Muscle of leg (tissue), 11 donors: Measurements from ENCODE around the gene XPO1. TPM values are rescaled to one million over a fixed set of nuclear protein-coding genes. Genes with fewer than 3 reads are reported as not detected.

ENCODE experiments used
- DNase-seq: peaks from one replicate; pipeline ENCODE4 v3.0.0; 2013
- H3K27ac ChIP-seq: one replicate; pipeline ENCODE4 v1.5.1; 2013; ENCODE audit warnings: mild to moderate bottlenecking, low read length, control low read depth
- H3K27me3 ChIP-seq: one replicate; pipeline ENCODE4 v1.6.1; 2013; ENCODE audit warnings: low read length; ENCODE audit not compliant: control insufficient read depth, insufficient read depth
- H3K36me3 ChIP-seq: one replicate; pipeline ENCODE4 v1.6.1; 2013; ENCODE audit warnings: low read length; ENCODE audit not compliant: control insufficient read depth, insufficient read depth
- H3K4me1 ChIP-seq: one replicate; pipeline ENCODE4 v1.6.1; 2013; ENCODE audit warnings: low read length; ENCODE audit not compliant: control insufficient read depth, insufficient read depth
- H3K4me3 ChIP-seq: one replicate; pipeline ENCODE4 v1.5.1; 2013; ENCODE audit warnings: low read length, control low read depth
- H3K9me3 ChIP-seq: replicated peaks from 2 replicates; pipeline ENCODE4 v1.6.1; 2013; ENCODE audit warnings: low read depth, low read length; ENCODE audit not compliant: control insufficient read depth
- WGBS: methylation state at CpG from one replicate; pipeline ENCODE4 v1.1.5; 2013; ENCODE audit warnings: missing lambda C conversion rate; ENCODE audit not compliant: insufficient coverage; 5-methylcytosine and 5-hydroxymethylcytosine counted together
- polyA plus RNA-seq, 8 donors: library from polyadenylated mRNA; unstranded; fragments of 120-200 nt; gene quantifications; one replicate each; pipeline versions ENCODE4 v1.2.1 to v1.2.3, GENCODE V29; 2013; ENCODE audit warnings: inconsistent platforms in 1 of 8, low replicate concordance in 1 of 8; ENCODE audit not compliant: insufficient read length in 8 of 8, insufficient read depth in 1 of 8
- total RNA-seq: library from RNA; stranded (reverse); fragments of 120-200 nt; gene quantifications from one replicate; pipeline ENCODE4 v1.2.4, GENCODE V29; 2013

The XPO1 gene
- total and polyA plus RNA-seq, 9 donors = 122 to 183 (median 132) TPM

GRCh38 chr2:61438670-61439069 lies 99.5 kb downstream of the XPO1 start:
- Histone ChIP-seq H3K4me3 (no peak overlapping the region), H3K9me3 (peaks cover 15% of the 10 kb centered on the region), H3K27ac (no peak overlapping the region), H3K27me3 (no peaks in the 10 kb centered on the region), H3K36me3 (no peaks in the 10 kb centered on the region), H3K4me1 (peaks cover under 1% of the 10 kb centered on the region)
- DNase-seq = no peak

- DNase-seq = no peak
- H3K9me3 ChIP-seq = peaks cover 15% of the 10 kb centered on the region
- H3K4me3 ChIP-seq = no peak overlapping the region
- peaks cover 2% of the 10 kb centered on the region for H3K4me1 ChIP-seq
- no peaks in the 10 kb centered on the region for H3K36me3 ChIP-seq
- 90% methylated on average over 2 of the region's 4 CpGs for WGBS
- H3K27ac ChIP-seq = no peak overlapping the region
- H3K27me3 ChIP-seq = no peaks in the 10 kb centered on the region
Observed at GRCh38 chr2:61437170-61437569, 101.0 kb downstream of the XPO1 start.

- no peak overlapping the region for H3K27ac ChIP-seq
- peaks cover 15% of the 10 kb centered on the region for H3K9me3 ChIP-seq
- WGBS = no CpG with 5 or more reads among the region's 2 CpGs
- H3K4me1 ChIP-seq = peaks cover 2% of the 10 kb centered on the region
- no peak overlapping the region for H3K4me3 ChIP-seq
- no peaks in the 10 kb centered on the region for H3K36me3 ChIP-seq
- no peaks in the 10 kb centered on the region for H3K27me3 ChIP-seq
- no peak for DNase-seq
Observed at GRCh38 chr2:61436092-61436491, 102.1 kb downstream of the XPO1 start.

GRCh38 chr2:61435291-61435690 lies 102.9 kb downstream of the XPO1 start:
- DNase-seq = no peak
- Histone ChIP-seq H3K36me3 (no peaks in the 10 kb centered on the region), H3K4me1 (peaks cover 2% of the 10 kb centered on the region), H3K27me3 (no peaks in the 10 kb centered on the region), H3K4me3 (no peak overlapping the region), H3K9me3 (peaks cover 15% of the 10 kb centered on the region), H3K27ac (no peak overlapping the region)
- whole genome bisulfite sequencing = no CpG with 5 or more reads among the region's 1 CpG

- DNase-seq = no peak
- Histone ChIP-seq H3K4me1 (peaks cover 2% of the 10 kb centered on the region), H3K4me3 (no peak overlapping the region), H3K36me3 (no peaks in the 10 kb centered on the region), H3K27ac (no peak overlapping the region), H3K9me3 (peaks cover 14% of the 10 kb centered on the region), H3K27me3 (no peaks in the 10 kb centered on the region)
Observed at GRCh38 chr2:61434314-61434713, 103.8 kb downstream of the XPO1 start.

- Histone ChIP-seq H3K27me3 (no peaks in the 10 kb centered on the region), H3K9me3 (peaks cover 9% of the 10 kb centered on the region), H3K36me3 (no peaks in the 10 kb centered on the region), H3K4me3 (no peak overlapping the region), H3K27ac (no peak overlapping the region), H3K4me1 (peaks cover 2% of the 10 kb centered on the region)
- 100% methylated on average over 1 of the region's 1 CpG for WGBS
- DNase-seq = no peak
Observed at GRCh38 chr2:61433606-61434005, 104.5 kb downstream of the XPO1 start.

- Histone ChIP-seq H3K27ac (no peak overlapping the region), H3K4me3 (no peak overlapping the region), H3K9me3 (peaks cover 8% of the 10 kb centered on the region), H3K27me3 (no peaks in the 10 kb centered on the region), H3K36me3 (no peaks in the 10 kb centered on the region), H3K4me1 (peaks cover 2% of the 10 kb centered on the region)
- 100% methylated on average over 3 of the region's 3 CpGs for WGBS
- no peak for DNase-seq
Observed at GRCh38 chr2:61432990-61433389, 105.2 kb downstream of the XPO1 start.

- WGBS = 100% methylated on average over 1 of the region's 5 CpGs
- peaks cover 2% of the 10 kb centered on the region for H3K4me1 ChIP-seq
Observed at GRCh38 chr2:61431345-61431744, 106.8 kb downstream of the XPO1 start.

More at GRCh38 chr2:61431345-61431744, 106.8 kb downstream of the XPO1 start:
- Histone ChIP-seq H3K9me3 (peaks cover 6% of the 10 kb centered on the region), H3K4me3 (no peak overlapping the region), H3K27me3 (no peaks in the 10 kb centered on the region), H3K36me3 (peaks cover 2% of the 10 kb centered on the region), H3K27ac (no peak overlapping the region)
- no peak for DNase-seq

Other genes with a start within 250 kb of the XPO1 start
- gene USP34, start 67.3 kb downstream of the XPO1 start, total RNA-seq = 79.5 TPM
- gene USP34, start 67.3 kb downstream of the XPO1 start, polyA plus RNA-seq = 10 to 100 TPM; 62.5 to 88.2 (median 75.1) TPM